HepG2 (cell line): Measurements from ENCODE around the gene BDH2. TPM values are rescaled to one million over a fixed set of nuclear protein-coding genes. Genes with fewer than 3 reads are reported as not detected.

Source experiments
- ATAC-seq: fragments of 200-7000 bp; cut with Tn5 transposase; 3 replicates; pipeline ENCODE4 v1.9.1; 2020; ENCODE audit warnings: mild to moderate bottlenecking, moderate library complexity
- BruUV-seq: library from RNA; stranded (reverse); fragments of 400-500 nt; replicated peaks from 2 replicates; lab custom pipeline; 2021; lab: Mats Ljungman, UMichigan
- CTCF ChIA-PET: fragments of 300-600 bp; formaldehyde crosslinking; extraction: SDS; loops from one replicate; lab custom pipeline; 2021; ENCODE audit warnings: low total read pairs, inconsistent platforms, low intra/inter-chr PET ratio; lab: Yijun Ruan, JAX
- POLR2A ChIA-PET: fragments of 350-600 bp; sonication (Branson Sonifier 250); formaldehyde crosslinking; loops from one replicate; lab custom pipeline; 2020; ENCODE audit warnings: antibody characterized with exemption, inconsistent platforms; lab: Yijun Ruan, JAX
- DNase-seq: peaks from one replicate; pipeline ENCODE4 v3.0.0-alpha.2; 2015; ENCODE audit warnings: low spot score
- FAIRE-seq: peaks from 3 replicates; lab custom pipeline; 2011; peaks lifted over from hg19 to GRCh38; lab: Jason Lieb, UNC
- H2AFZ ChIP-seq: one replicate; pipeline ENCODE4 v1.6.1; 2011; ENCODE audit warnings: low read length, inconsistent platforms
- H3K27ac ChIP-seq: fragments of 300-600 bp; 3 replicates; pipeline ENCODE4 v1.8.0; 2011; ENCODE audit warnings: mixed run types, mild to moderate bottlenecking, mixed read lengths, low read length, inconsistent platforms; ENCODE audit not compliant: insufficient read depth; ENCODE audit errors: extremely low read length
- H3K27me3 ChIP-seq, 2 experiments: fragments of 200-600 bp in 1 of 2; 2 replicates in 1 of 2; 3 replicates in 1 of 2; pipeline versions ENCODE4 v1.6.0 to v1.8.0; 2011; ENCODE audit warnings: low read length in 2 of 2, mild to moderate bottlenecking in 2 of 2, moderate library complexity in 2 of 2, inconsistent platforms in 1 of 2; ENCODE audit not compliant: insufficient read depth in 2 of 2, control insufficient read depth in 1 of 2
- H3K36me3 ChIP-seq, 2 experiments: fragments of 200-600 bp in 1 of 2; replicated peaks in 1 of 2; 2 replicates in 1 of 2; 3 replicates in 1 of 2; pipeline versions ENCODE4 v1.5.1 to v1.8.0; 2011; ENCODE audit warnings: low read length in 2 of 2, inconsistent platforms in 1 of 2; ENCODE audit not compliant: insufficient read depth in 2 of 2, control insufficient read depth in 1 of 2
- H3K4me1 ChIP-seq: 2 replicates; pipeline ENCODE4 v1.5.1; 2012; ENCODE audit warnings: low read length, inconsistent platforms; ENCODE audit not compliant: insufficient read depth
- H3K4me2 ChIP-seq: 2 replicates; pipeline ENCODE4 v1.6.0; 2011; ENCODE audit warnings: low read depth, low read length, inconsistent platforms
- H3K4me3 ChIP-seq, 3 experiments: fragments of 200-600 bp in 1 of 3; sonication (generic), shearing (Covaris generic) in 1 of 3; replicated peaks in 1 of 3; 2 replicates each; pipeline ENCODE4 v1.5.1; 2011 to 2016; ENCODE audit warnings: low read length in 3 of 3, inconsistent platforms in 2 of 3, low read depth in 2 of 3, mild to moderate bottlenecking in 2 of 3, control low read depth in 1 of 3, mixed read lengths in 1 of 3; ENCODE audit not compliant: insufficient read depth in 1 of 3
- H3K79me2 ChIP-seq: one replicate; pipeline ENCODE4 v1.6.1; 2011; ENCODE audit warnings: low read length, inconsistent platforms; ENCODE audit not compliant: insufficient read depth
- H3K9ac ChIP-seq: 2 replicates; pipeline ENCODE4 v1.6.0; 2011; ENCODE audit warnings: mild to moderate bottlenecking, low read depth, low read length, inconsistent platforms; ENCODE audit not compliant: insufficient read depth
- H3K9me3 ChIP-seq: 2 replicates; pipeline ENCODE4 v1.5.1; 2012; ENCODE audit warnings: mild to moderate bottlenecking, low read length
- H4K20me1 ChIP-seq: 2 replicates; pipeline ENCODE4 v1.6.0; 2011; ENCODE audit warnings: inconsistent platforms, mild to moderate bottlenecking, low read length, moderate library complexity; ENCODE audit not compliant: insufficient read depth
- AGO1 ChIP-seq: fragments of 200-400 bp; formaldehyde crosslinking; IDR thresholded peaks from 2 replicates; pipeline ENCODE4 v1.6.1; 2017; ENCODE audit warnings: mild to moderate bottlenecking, low read depth, low read length, moderate library complexity; ENCODE audit not compliant: poor library complexity, severe bottlenecking
- CCAR2 ChIP-seq: fragments of 200-400 bp; formaldehyde crosslinking; optimal IDR thresholded peaks from 2 replicates; pipeline ENCODE3; 2018; ENCODE audit warnings: low read depth, mild to moderate bottlenecking, low read length, moderate library complexity
- CEBPB ChIP-seq: IDR thresholded peaks from 2 replicates; pipeline ENCODE4 v1.6.1; 2011; ENCODE audit warnings: low read depth, low read length, improper control_type of control experiment, borderline replicate concordance
- EP300 ChIP-seq, 3 experiments: sonication (generic) in 1 of 3; formaldehyde crosslinking in 1 of 3; IDR thresholded peaks; 2 replicates each; pipeline versions ENCODE4 v1.5.1 to v1.6.1; 2011 to 2020; ENCODE audit warnings: low read depth in 2 of 3, low read length in 2 of 3, borderline replicate concordance in 1 of 3, improper control_type of control experiment in 1 of 3, mild to moderate bottlenecking in 1 of 3, missing genetic modification reagents in 1 of 3, moderate library complexity in 1 of 3
- FIP1L1 ChIP-seq: fragments of 200-400 bp; formaldehyde crosslinking; IDR thresholded peaks from 2 replicates; pipeline ENCODE4 v1.6.1; 2018; ENCODE audit warnings: low read depth, mild to moderate bottlenecking, low read length, moderate library complexity, borderline replicate concordance; ENCODE audit not compliant: insufficient read depth
- HDAC2 ChIP-seq: sonication (generic); formaldehyde crosslinking; IDR thresholded peaks from 2 replicates; pipeline ENCODE4 v1.4.0; 2020; ENCODE audit warnings: missing genetic modification reagents
- KDM2A ChIP-seq: sonication (generic); formaldehyde crosslinking; IDR thresholded peaks from 2 replicates; pipeline ENCODE4 v1.4.0; 2020; ENCODE audit warnings: low read depth, missing genetic modification reagents, borderline replicate concordance
- MTA1 ChIP-seq: sonication (generic); formaldehyde crosslinking; IDR thresholded peaks from 2 replicates; pipeline ENCODE4 v1.4.0; 2020; ENCODE audit warnings: missing genetic modification reagents, mild to moderate bottlenecking, borderline replicate concordance
- SSRP1 ChIP-seq: IDR thresholded peaks from 2 replicates; pipeline ENCODE4 v1.6.1; 2016; ENCODE audit warnings: control low read depth
- U2AF1 ChIP-seq: fragments of 200-400 bp; formaldehyde crosslinking; optimal IDR thresholded peaks from 2 replicates; pipeline ENCODE3; 2017; ENCODE audit warnings: mild to moderate bottlenecking, low read depth, low read length
- ZNF33A ChIP-seq: sonication (generic); formaldehyde crosslinking; IDR thresholded peaks from 2 replicates; pipeline ENCODE4 v1.5.1; 2020; ENCODE audit warnings: missing genetic modification reagents, mild to moderate bottlenecking, moderate library complexity, borderline replicate concordance
- ZNF510 ChIP-seq: sonication (generic); formaldehyde crosslinking; IDR thresholded peaks from 2 replicates; pipeline ENCODE4 v1.4.0; 2020; ENCODE audit warnings: low read depth, mild to moderate bottlenecking, missing genetic modification reagents
- WGBS: methylation state at CpG from one replicate; pipeline ENCODE4 v1.1.6; 2017; ENCODE audit warnings: low lambda C conversion rate; 5-methylcytosine and 5-hydroxymethylcytosine counted together
- in situ Hi-C: cut with HindIII; loops from 2 replicates; pipeline ENCODE4 v1.10.0; 2017; ENCODE audit warnings: low pct_unique_long_range_greater_than_20kb; ENCODE audit not compliant: extremely low pct_ligation_motif_present
- intact Hi-C: fragments of 100-400 bp; cut with micrococcal nuclease; formaldehyde crosslinking; loops from one replicate; pipeline ENCODE4 v1.10.0; 2022; ENCODE audit not compliant: unreplicated experiment
- polyA plus RNA-seq, 8 experiments: library from polyadenylated mRNA; depleted of rRNA in 3 of 8; stranded (reverse) in 7 of 8; unstranded in 1 of 8; fragments of >200 nt; fragmentation: Illumina TruSeq in 4 of 8; extraction: Trizol in 4 of 8; gene quantifications; 2 replicates each; pipeline versions ENCODE4 v1.2.1 to v1.2.3, GENCODE V29; 2011 to 2016; ENCODE audit warnings: low read depth in 4 of 8, missing spikeins in 1 of 8, mixed read lengths in 1 of 8; ENCODE audit not compliant: insufficient read depth in 1 of 8
- total RNA-seq, 5 experiments: library from RNA; depleted of rRNA; stranded (reverse); fragments of >200 nt; fragmentation: Illumina TruSeq; extraction: Trizol; gene quantifications; 2 replicates each; pipeline ENCODE4 v1.2.3, GENCODE V29; 2016; ENCODE audit warnings: low read depth in 1 of 5
- TF ChIP-seq, protein P1 (sequence below), 2 experiments: sonication (generic) in 1 of 2; formaldehyde crosslinking in 1 of 2; IDR thresholded peaks; 2 replicates each; pipeline versions ENCODE4 v1.5.1 to v1.6.1; 2011 to 2020; ENCODE audit warnings: borderline replicate concordance in 1 of 2, low read depth in 1 of 2, low read length in 1 of 2, mild to moderate bottlenecking in 1 of 2, missing genetic modification reagents in 1 of 2, moderate library complexity in 1 of 2
- TF ChIP-seq, protein P2 (sequence below): sonication (generic); formaldehyde crosslinking; IDR thresholded peaks from 2 replicates; pipeline ENCODE4 v1.5.0; 2020; ENCODE audit warnings: missing genetic modification reagents

Gene BDH2
- total and polyA plus RNA-seq, 2 of the 13 experiments (the other 11 are each of a cell fraction or from before 2014, with no cell fraction given), result 34.8 to 46.2 TPM

DNA sequence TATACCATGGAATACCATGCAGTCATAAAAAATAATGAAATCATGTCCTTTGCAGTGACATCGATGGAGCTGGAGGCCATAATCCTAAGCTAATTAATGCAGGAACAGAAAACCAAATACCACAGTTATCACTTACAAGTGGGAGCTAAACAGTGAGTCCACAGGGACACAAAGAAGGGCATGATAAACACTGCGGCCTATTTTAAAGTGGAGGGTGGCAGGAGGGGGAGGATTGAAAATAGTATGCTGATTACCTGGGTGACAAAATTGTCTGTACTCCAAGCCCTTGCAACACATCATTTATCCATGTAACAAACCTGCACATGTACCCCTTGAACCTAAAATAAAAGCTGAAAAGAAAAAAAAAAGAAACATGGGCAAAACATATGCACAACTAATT is 63.5 kb downstream of the BDH2 start:
- intact Hi-C loops, result no loop called here
- WGBS, result 100% methylated on average over 2 of the region's 2 CpGs

More for the DNA sequence above, 63.5 kb downstream of the BDH2 start:
- Histone ChIP-seq H3K4me2 (no peak overlapping the region), H2AFZ (no peak overlapping the region), H3K4me3 (no peak overlapping the region)
- DNase-seq (no peak), ATAC-seq (no peak)
- TF ChIP-seq ZNF510 (CRISPR knock-in tag) (no peak), EP300 (IDR thresholded peaks at IDR 0.05; ENCODE audit: low read depth in 2 of 2, low read length in 2 of 2) (no peak), EP300 (CRISPR knock-in tag; IDR thresholded peaks at IDR 0.05; ENCODE audit: borderline replicate concordance) (no peak), CCAR2 (no peak), AGO1 (no peak), KDM2A (CRISPR knock-in tag) (no peak), FIP1L1 (no peak), HDAC2 (CRISPR knock-in tag) (no peak), SSRP1 (CRISPR knock-in tag) (no peak), MTA1 (no peak), CEBPB (no peak), U2AF1 (no peak), ZNF33A (CRISPR knock-in tag) (no peak)
- TF ChIP-seq, protein P1, sequence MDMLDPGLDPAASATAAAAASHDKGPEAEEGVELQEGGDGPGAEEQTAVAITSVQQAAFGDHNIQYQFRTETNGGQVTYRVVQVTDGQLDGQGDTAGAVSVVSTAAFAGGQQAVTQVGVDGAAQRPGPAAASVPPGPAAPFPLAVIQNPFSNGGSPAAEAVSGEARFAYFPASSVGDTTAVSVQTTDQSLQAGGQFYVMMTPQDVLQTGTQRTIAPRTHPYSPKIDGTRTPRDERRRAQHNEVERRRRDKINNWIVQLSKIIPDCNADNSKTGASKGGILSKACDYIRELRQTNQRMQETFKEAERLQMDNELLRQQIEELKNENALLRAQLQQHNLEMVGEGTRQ (IDR thresholded peaks at IDR 0.05; ENCODE audit: low read depth, low read length), result no peak
- TF ChIP-seq, protein P1 (CRISPR knock-in tag; IDR thresholded peaks at IDR 0.05; ENCODE audit: borderline replicate concordance), result no peak
- TF ChIP-seq, protein P2, sequence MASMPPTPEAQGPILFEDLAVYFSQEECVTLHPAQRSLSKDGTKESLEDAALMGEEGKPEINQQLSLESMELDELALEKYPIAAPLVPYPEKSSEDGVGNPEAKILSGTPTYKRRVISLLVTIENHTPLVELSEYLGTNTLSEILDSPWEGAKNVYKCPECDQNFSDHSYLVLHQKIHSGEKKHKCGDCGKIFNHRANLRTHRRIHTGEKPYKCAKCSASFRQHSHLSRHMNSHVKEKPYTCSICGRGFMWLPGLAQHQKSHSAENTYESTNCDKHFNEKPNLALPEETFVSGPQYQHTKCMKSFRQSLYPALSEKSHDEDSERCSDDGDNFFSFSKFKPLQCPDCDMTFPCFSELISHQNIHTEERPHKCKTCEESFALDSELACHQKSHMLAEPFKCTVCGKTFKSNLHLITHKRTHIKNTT (CRISPR knock-in tag), result no peak
- TF ChIP-seq, all 625 proteins: peak for 0
- no peaks in the 10 kb centered on the region for H3K27me3 ChIP-seq
- peaks cover 2% of the 10 kb centered on the region for H3K4me1 ChIP-seq
- H3K36me3 ChIP-seq, result peaks cover 2 to 7% of the 10 kb centered on the region in 2 experiments; a peak in 1 of 5 replicates
- H4K20me1 ChIP-seq, result no peaks in the 10 kb centered on the region
- BruUV-seq, result no TSS peak
- POLR2A ChIA-PET, result no interaction called here
- no peak overlapping the region for H3K27ac ChIP-seq
- H3K9ac ChIP-seq, result no peak overlapping the region
- in situ Hi-C loops, result no loop called here
- H3K79me2 ChIP-seq, result no peaks in the 10 kb centered on the region
- CTCF ChIA-PET, result no interaction called here
- no peak for FAIRE-seq
- H3K9me3 ChIP-seq, result no peaks in the 10 kb centered on the region
